Activated CD4-positive, alpha-beta T cell treated with anti-CD3 and anti-CD28 coated beads, Interleukin-2, Interleukin-4, amounts not matched to agents 100 ng/mL and 50 ng/mL, durations not matched to agents 16 hours and 8 hours (primary cell): ENCODE data around the gene KCNG1.

Experiments used
- DNase-seq: peaks from one replicate; pipeline ENCODE4 v3.0.0-alpha.2; 2020; ENCODE audit warnings: low spot score

The KCNG1 gene

GRCh38 chr20:51034988-51035656 is 12.2 kb upstream of the KCNG1 start:
- DNase-seq: no peak

- DNase-seq: no peak
These were observed 11.6 kb upstream of the KCNG1 start for GRCh38 chr20:51034476-51034875.

- DNase-seq: no peak
These were observed 7.3 kb upstream of the KCNG1 start for GRCh38 chr20:51029963-51030920.

- no peak for DNase-seq
These were observed 6.6 kb upstream of the KCNG1 start for GRCh38 chr20:51029556-51029955.

GRCh38 chr20:51028616-51029212 is 5.8 kb upstream of the KCNG1 start:
- no peak for DNase-seq

- DNase-seq: no peak
These were observed 4.3 kb upstream of the KCNG1 start for GRCh38 chr20:51027035-51027795.

- DNase-seq: no peak
These were observed 3.4 kb upstream of the KCNG1 start for GRCh38 chr20:51026269-51026668.

GRCh38 chr20:51024761-51025160 is 1.9 kb upstream of the KCNG1 start:
- DNase-seq: no peak

GRCh38 chr20:51023617-51024155 is 779 bp upstream of the KCNG1 start:
- no peak for DNase-seq

GRCh38 chr20:51022227-51022802 is 592 bp downstream of the KCNG1 start:
- no peak for DNase-seq

GRCh38 chr20:51021067-51022025 is 1.6 kb downstream of the KCNG1 start:
- DNase-seq: no peak

GRCh38 chr20:51020657-51021056 is 2.2 kb downstream of the KCNG1 start:
- no peak for DNase-seq

GRCh38 chr20:51019656-51020592 is 3.0 kb downstream of the KCNG1 start:
- DNase-seq: no peak

- DNase-seq: no peak
These were observed 5.7 kb downstream of the KCNG1 start for GRCh38 chr20:51017251-51017650.

- DNase-seq: no peak
These were observed 6.4 kb downstream of the KCNG1 start for GRCh38 chr20:51016521-51016920.

- DNase-seq: peak; percentile 25
These were observed 7.8 kb downstream of the KCNG1 start for GRCh38 chr20:51014797-51015722.

- no peak for DNase-seq
These were observed 9.2 kb downstream of the KCNG1 start for GRCh38 chr20:51013577-51014330.
